Testis (tissue), 3 donors: ENCODE measurements around the gene TIPARP. TPM values are rescaled to one million over a fixed set of nuclear protein-coding genes. Genes with fewer than 3 reads are reported as not detected.
A peak's percentile ranks its signal among the peaks of the same experiment; 100 is the strongest.

Source experiments
- DNase-seq: peaks from one replicate; pipeline ENCODE4 v3.0.0-alpha.2; 2019
- H3K27ac ChIP-seq, 2 donors: fragments of 200-600 bp; sonication (generic); one replicate each; pipeline ENCODE4 v1.5.1; 2019
- H3K27me3 ChIP-seq: fragments of 200-600 bp; sonication (generic); one replicate; pipeline ENCODE4 v1.5.1; 2019
- H3K36me3 ChIP-seq: fragments of 200-600 bp; sonication (generic); one replicate; pipeline ENCODE4 v1.5.1; 2017; ENCODE audit warnings: low read depth; ENCODE audit errors: missing control alignments
- H3K4me1 ChIP-seq: fragments of 200-600 bp; sonication (generic); one replicate; pipeline ENCODE4 v1.5.1; 2019
- H3K4me3 ChIP-seq, 2 donors: fragments of 200-600 bp; sonication (generic); one replicate each; pipeline ENCODE4 v1.5.1; 2017 to 2019
- H3K9me3 ChIP-seq: fragments of 200-600 bp; sonication (generic); one replicate; pipeline ENCODE4 v1.5.1; 2017
- POLR2A ChIP-seq: fragments of 450-650 bp; IDR thresholded peaks from one replicate; pipeline ENCODE4 v1.6.1; 2017; ENCODE audit warnings: antibody characterized with exemption, mild to moderate bottlenecking, moderate library complexity
- WGBS, 2 donors: methylation state at CpG; one replicate each; pipeline ENCODE4 v1.1.5; 2018; 5-methylcytosine and 5-hydroxymethylcytosine counted together
- intact Hi-C: fragments of 100-400 bp; cut with DNase I; formaldehyde crosslinking; loops from one replicate; pipeline ENCODE4 v1.15.1; 2023; ENCODE audit warnings: low total_unique reads
- polyA plus RNA-seq: library from polyadenylated mRNA; stranded (reverse); fragments of 350-450 nt; fragmentation: Illumina TruSeq; extraction: RNeasy Lipid Tissue Mini Kit (QIAGEN cat#74804); gene quantifications from one replicate; pipeline ENCODE4 v1.2.3, GENCODE V29; 2014; ENCODE audit warnings: low read depth, low replicate concordance; ENCODE audit not compliant: insufficient read depth
- total RNA-seq, 2 donors: library from RNA; depleted of rRNA; stranded (reverse); fragments of >200 nt; gene quantifications; one replicate each; pipeline ENCODE4 v1.2.3, GENCODE V29; 2016
- TF ChIP-seq, protein P1 (sequence below), 3 experiments: fragments of 450-650 bp in 2 of 3; fragments of 200-600 bp in 1 of 3; sonication (generic) in 1 of 3; IDR thresholded peaks; one replicate each; pipeline ENCODE4 v1.5.1; 2016 to 2019; ENCODE audit warnings: antibody characterized with exemption in 3 of 3, mild to moderate bottlenecking in 2 of 3, moderate library complexity in 1 of 3

The TIPARP gene
- total and polyA plus RNA-seq, 3 donors from 2014 or later = 67.2 to 115 (median 70.7) TPM

- H3K27ac ChIP-seq = no peak overlapping the region
- no peak overlapping the region for H3K4me3 ChIP-seq
- 74% methylated on average over 5 of the region's 5 CpGs for whole genome bisulfite sequencing, 2 donors
- H3K36me3 ChIP-seq = no peaks in the 10 kb centered on the region
- H3K9me3 ChIP-seq = no peaks in the 10 kb centered on the region
- no peak for TF ChIP-seq POLR2A
- TF ChIP-seq, protein P1, sequence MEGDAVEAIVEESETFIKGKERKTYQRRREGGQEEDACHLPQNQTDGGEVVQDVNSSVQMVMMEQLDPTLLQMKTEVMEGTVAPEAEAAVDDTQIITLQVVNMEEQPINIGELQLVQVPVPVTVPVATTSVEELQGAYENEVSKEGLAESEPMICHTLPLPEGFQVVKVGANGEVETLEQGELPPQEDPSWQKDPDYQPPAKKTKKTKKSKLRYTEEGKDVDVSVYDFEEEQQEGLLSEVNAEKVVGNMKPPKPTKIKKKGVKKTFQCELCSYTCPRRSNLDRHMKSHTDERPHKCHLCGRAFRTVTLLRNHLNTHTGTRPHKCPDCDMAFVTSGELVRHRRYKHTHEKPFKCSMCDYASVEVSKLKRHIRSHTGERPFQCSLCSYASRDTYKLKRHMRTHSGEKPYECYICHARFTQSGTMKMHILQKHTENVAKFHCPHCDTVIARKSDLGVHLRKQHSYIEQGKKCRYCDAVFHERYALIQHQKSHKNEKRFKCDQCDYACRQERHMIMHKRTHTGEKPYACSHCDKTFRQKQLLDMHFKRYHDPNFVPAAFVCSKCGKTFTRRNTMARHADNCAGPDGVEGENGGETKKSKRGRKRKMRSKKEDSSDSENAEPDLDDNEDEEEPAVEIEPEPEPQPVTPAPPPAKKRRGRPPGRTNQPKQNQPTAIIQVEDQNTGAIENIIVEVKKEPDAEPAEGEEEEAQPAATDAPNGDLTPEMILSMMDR (IDR thresholded peaks at IDR 0.05) = no peak
- no peaks in the 10 kb centered on the region for H3K27me3 ChIP-seq
- intact Hi-C loops = no loop called here
- peaks cover 18% of the 10 kb centered on the region for H3K4me1 ChIP-seq
- DNase-seq = no peak
Measured at GRCh38 chr3:156749244-156749643, 74.9 kb downstream of the TIPARP start.

DNA sequence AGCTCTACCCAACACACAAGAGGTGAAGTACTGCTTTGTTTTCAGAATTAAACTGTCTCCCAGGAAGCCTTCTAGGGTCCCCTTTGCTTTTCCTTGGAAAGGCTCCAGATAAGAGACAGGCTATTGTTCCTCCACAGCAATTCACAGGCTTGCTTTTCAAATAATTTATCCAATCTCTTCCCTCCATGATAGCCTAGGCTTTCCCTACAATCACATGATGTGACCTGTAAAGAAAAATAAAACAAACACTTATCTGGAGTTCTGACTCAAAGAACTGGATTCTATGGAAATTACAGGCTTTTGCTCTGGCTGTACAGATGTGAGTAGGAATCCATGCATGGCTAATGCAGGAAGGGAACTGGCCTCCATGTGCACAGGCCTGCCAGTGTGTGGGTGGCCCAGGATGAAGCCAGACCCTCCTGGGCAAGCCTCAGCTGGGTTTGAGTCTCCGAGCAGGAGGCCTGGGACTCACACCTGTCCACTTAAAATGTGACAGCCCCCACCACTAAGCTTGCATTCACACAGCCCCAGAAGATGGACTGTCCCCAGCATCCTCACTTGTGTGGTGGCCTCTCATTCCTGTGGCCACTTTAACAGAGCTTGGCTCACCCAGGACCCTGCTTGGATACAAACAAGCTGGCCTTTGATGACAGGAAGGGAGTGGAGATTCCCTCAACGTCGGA, 75.9 kb downstream of the TIPARP start:
- intact Hi-C loops = no loop called here
- no peak for DNase-seq
- no peak overlapping the region for H3K27ac ChIP-seq
- no peaks in the 10 kb centered on the region for H3K36me3 ChIP-seq
- H3K27me3 ChIP-seq = no peaks in the 10 kb centered on the region
- 27 to 28% methylated on average over 3 of the region's 3 CpGs for WGBS, 2 donors
- H3K4me3 ChIP-seq = no peak overlapping the region
- no peaks in the 10 kb centered on the region for H3K9me3 ChIP-seq
- peaks cover 18% of the 10 kb centered on the region for H3K4me1 ChIP-seq
- TF ChIP-seq, protein P1 (IDR thresholded peaks at IDR 0.05) = no peak
- TF ChIP-seq POLR2A = no peak

- intact Hi-C loops = no loop called here
- no peaks in the 10 kb centered on the region for H3K27me3 ChIP-seq
- no peaks in the 10 kb centered on the region for H3K9me3 ChIP-seq
- H3K27ac ChIP-seq = peak overlapping the region in 1 of 2 donors; percentile 30
- 32 to 44% methylated on average over 4 of the region's 4 CpGs for WGBS, 2 donors
- no peak overlapping the region for H3K4me3 ChIP-seq
- H3K4me1 ChIP-seq = peaks cover 18% of the 10 kb centered on the region
- no peak for TF ChIP-seq POLR2A
- TF ChIP-seq, protein P1 (IDR thresholded peaks at IDR 0.05) = no peak
- no peaks in the 10 kb centered on the region for H3K36me3 ChIP-seq
- no peak for DNase-seq
Measured at GRCh38 chr3:156750874-156751245, 76.5 kb downstream of the TIPARP start.

- Histone ChIP-seq H3K36me3 (no peaks in the 10 kb centered on the region), H3K9me3 (no peaks in the 10 kb centered on the region), H3K27me3 (no peaks in the 10 kb centered on the region), H3K4me3 (peak overlapping the region; percentile 3 to 12), H3K27ac (peak overlapping the region in 1 of 2 donors; percentile 30), H3K4me1 (peaks cover 18% of the 10 kb centered on the region)
- TF ChIP-seq, protein P1 (IDR thresholded peaks at IDR 0.05) = no peak
- WGBS, 2 donors = 17 to 27% methylated on average over 15 of the region's 15 CpGs
- DNase-seq = peak; percentile 60
- intact Hi-C loops = no loop called here
Measured at GRCh38 chr3:156751461-156752025, 77.2 kb downstream of the TIPARP start.

Other genes with a start within 250 kb of the TIPARP start
- gene SSR3, start 119.5 kb upstream of the TIPARP start, total RNA-seq = 100 to 1,000 TPM in 1 of 2 donors, 10 to 100 TPM in 1; 85.0 to 108 TPM
- 204 TPM for gene SSR3, start 119.5 kb upstream of the TIPARP start, polyA plus RNA-seq
- 10 to 100 TPM in 1 of 2 donors, 1 to 10 TPM in 1; 9.7 to 22.9 TPM for gene LEKR1, start 151.8 kb downstream of the TIPARP start, total RNA-seq
- 23.0 TPM for gene LEKR1, start 151.8 kb downstream of the TIPARP start, polyA plus RNA-seq